ENCODE data around the gene GIPC1.

- no peak for TF ChIP-seq CTCF (IDR thresholded peaks at IDR 0.05; ENCODE audit: low read depth, low read length)
- TF ChIP-seq POLR2A (IDR thresholded peaks at IDR 0.05; ENCODE audit: extremely low read depth, insufficient read length): no peak
Measured at GRCh38 chr19:14475251-14476073, 20.5 kb downstream of the GIPC1 start, which contains the start of gene PTGER1.

All from NB4 (cell line).